IPS DF 6.9 (cell line): ENCODE results near the gene CISH.

Source experiments
- DNase-seq: peaks from one replicate; pipeline ENCODE4 v3.0.0-alpha.2; 2013; ENCODE audit warnings: low read depth, low spot score
- H3K27ac ChIP-seq: one replicate; pipeline ENCODE4 v1.5.1; 2013; ENCODE audit warnings: low read length, control low read depth
- H3K27me3 ChIP-seq: 2 replicates; pipeline ENCODE4 v1.6.1; 2013; ENCODE audit warnings: mild to moderate bottlenecking, low read length; ENCODE audit not compliant: control insufficient read depth, insufficient read depth
- H3K36me3 ChIP-seq: 2 replicates; pipeline ENCODE4 v1.6.1; 2013; ENCODE audit warnings: low read length; ENCODE audit not compliant: control insufficient read depth, insufficient read depth
- H3K4me1 ChIP-seq: 2 replicates; pipeline ENCODE4 v1.6.1; 2013; ENCODE audit warnings: low read length; ENCODE audit not compliant: control insufficient read depth, insufficient read depth
- H3K4me3 ChIP-seq: 2 replicates; pipeline ENCODE4 v1.5.1; 2013; ENCODE audit warnings: mild to moderate bottlenecking, low read length
- H3K9me3 ChIP-seq: 2 replicates; pipeline ENCODE4 v1.6.1; 2013; ENCODE audit warnings: low read length, inconsistent platforms; ENCODE audit not compliant: control insufficient read depth, insufficient read depth
- WGBS: extraction: QIAGEN DNeasy Blood & Tissue Kit; methylation state at CpG from one replicate; pipeline ENCODE4 v1.1.7; 2013; ENCODE audit warnings: mixed read lengths, missing lambda C conversion rate; ENCODE audit not compliant: insufficient read length, insufficient coverage; 5-methylcytosine and 5-hydroxymethylcytosine counted together

The CISH gene

GRCh38 chr3:50624634-50625033 is 13.1 kb upstream of the CISH start:
- Histone ChIP-seq H3K4me3 (no peak overlapping the region), H3K4me1 (peaks cover 9% of the 10 kb centered on the region), H3K36me3 (no peaks in the 10 kb centered on the region), H3K9me3 (no peaks in the 10 kb centered on the region), H3K27ac (no peak overlapping the region), H3K27me3 (no peaks in the 10 kb centered on the region)
- DNase-seq: no peak
- WGBS: no CpG with 5 or more reads among the region's 2 CpGs

DNA sequence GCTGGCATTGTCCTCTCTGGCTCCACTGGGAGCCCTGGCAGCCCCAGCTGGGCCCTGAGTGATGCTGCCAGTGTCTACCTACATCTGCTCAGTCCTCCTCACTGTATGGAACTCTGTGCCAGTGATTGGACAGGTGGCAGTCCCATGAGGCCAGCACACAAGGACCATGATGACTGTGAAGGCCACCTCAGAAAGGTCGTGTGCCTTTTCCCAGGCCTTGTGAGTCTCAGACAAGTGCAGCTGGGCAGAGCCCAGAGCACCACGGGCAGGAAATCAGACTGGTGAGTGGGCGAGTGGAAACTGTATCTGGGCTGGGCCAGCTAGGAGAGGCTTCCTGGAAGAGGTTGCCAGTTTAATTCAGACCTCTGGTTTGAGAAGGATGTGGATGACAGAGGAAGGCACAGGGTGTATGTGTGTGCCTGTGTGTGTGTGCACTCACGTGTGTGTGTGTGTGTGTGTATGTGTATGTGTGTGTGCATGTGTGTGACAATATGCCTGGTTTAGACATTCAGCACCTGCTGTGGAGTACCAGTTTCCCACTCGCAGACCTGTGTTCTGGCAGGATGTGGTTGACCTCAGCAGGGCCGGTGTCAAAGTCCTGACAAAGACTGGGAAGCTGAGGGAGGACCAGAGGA is 12.4 kb upstream of the CISH start:
- no peak overlapping the region for H3K4me3 ChIP-seq
- no peak for DNase-seq
- no peaks in the 10 kb centered on the region for H3K27me3 ChIP-seq
- no peak overlapping the region for H3K27ac ChIP-seq
- H3K36me3 ChIP-seq: no peaks in the 10 kb centered on the region
- no peaks in the 10 kb centered on the region for H3K9me3 ChIP-seq
- WGBS: no CpG with 5 or more reads among the region's 6 CpGs
- peaks cover 7% of the 10 kb centered on the region for H3K4me1 ChIP-seq

GRCh38 chr3:50622881-50623280 is 11.3 kb upstream of the CISH start:
- H3K4me3 ChIP-seq: no peak overlapping the region
- no peaks in the 10 kb centered on the region for H3K36me3 ChIP-seq
- DNase-seq: no peak
- H3K9me3 ChIP-seq: no peaks in the 10 kb centered on the region
- no CpG with 5 or more reads among the region's 3 CpGs for WGBS
- no peak overlapping the region for H3K27ac ChIP-seq
- H3K27me3 ChIP-seq: no peaks in the 10 kb centered on the region
- peaks cover 5% of the 10 kb centered on the region for H3K4me1 ChIP-seq

GRCh38 chr3:50620820-50621219 is 9.2 kb upstream of the CISH start:
- WGBS: no CpG with 5 or more reads among the region's 4 CpGs
- Histone ChIP-seq H3K36me3 (no peaks in the 10 kb centered on the region), H3K27me3 (no peaks in the 10 kb centered on the region), H3K4me3 (no peak overlapping the region), H3K9me3 (no peaks in the 10 kb centered on the region), H3K27ac (no peak overlapping the region), H3K4me1 (peaks cover 2% of the 10 kb centered on the region)
- no peak for DNase-seq

- no peak overlapping the region for H3K27ac ChIP-seq
- no peaks in the 10 kb centered on the region for H3K9me3 ChIP-seq
- no peaks in the 10 kb centered on the region; the same call in 1 of the 2 replicates for H3K4me1 ChIP-seq
- no peaks in the 10 kb centered on the region for H3K36me3 ChIP-seq
- DNase-seq: no peak
- no peaks in the 10 kb centered on the region for H3K27me3 ChIP-seq
- no CpG with 5 or more reads among the region's 1 CpG for WGBS
- no peak overlapping the region for H3K4me3 ChIP-seq
Observed at GRCh38 chr3:50620420-50620819, 8.8 kb upstream of the CISH start.

DNA sequence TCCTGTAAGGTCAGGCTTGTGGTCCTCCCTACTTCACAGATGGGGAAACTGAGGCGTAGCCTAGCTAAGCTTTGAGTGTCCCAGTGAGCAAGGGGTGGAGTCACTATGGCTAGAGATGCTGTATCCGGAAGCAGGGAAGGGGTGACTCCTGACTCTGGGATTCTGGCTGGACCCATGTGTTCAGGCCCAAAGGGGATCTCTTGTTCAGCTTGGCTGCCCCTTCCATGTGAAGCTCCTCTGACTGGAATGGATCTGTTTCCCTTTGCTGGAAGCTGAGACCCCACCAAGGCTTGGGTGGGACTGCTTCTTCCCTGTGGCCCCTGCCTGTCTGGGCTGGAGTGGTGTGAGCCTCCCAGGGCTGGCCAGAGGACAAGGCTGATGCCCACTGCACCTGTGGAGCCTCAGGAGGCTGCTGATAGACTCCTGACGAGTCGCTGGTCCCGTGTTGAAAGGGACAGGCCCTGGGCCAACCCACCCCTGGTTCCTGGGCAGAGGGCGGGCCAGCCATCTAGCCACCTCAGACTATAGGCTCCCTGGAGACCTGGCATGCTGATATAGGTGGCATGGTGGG is 6.4 kb upstream of the CISH start:
- Histone ChIP-seq H3K36me3 (no peaks in the 10 kb centered on the region), H3K4me1 (no peaks in the 10 kb centered on the region; the same call in 1 of the 2 replicates), H3K27ac (no peak overlapping the region), H3K4me3 (peak overlapping the region; percentile 63; the same call in 1 of the 2 replicates), H3K27me3 (peaks cover 5% of the 10 kb centered on the region; the same call in 1 of the 2 replicates), H3K9me3 (no peaks in the 10 kb centered on the region)
- no CpG with 5 or more reads among the region's 6 CpGs for WGBS
- no peak for DNase-seq

DNA sequence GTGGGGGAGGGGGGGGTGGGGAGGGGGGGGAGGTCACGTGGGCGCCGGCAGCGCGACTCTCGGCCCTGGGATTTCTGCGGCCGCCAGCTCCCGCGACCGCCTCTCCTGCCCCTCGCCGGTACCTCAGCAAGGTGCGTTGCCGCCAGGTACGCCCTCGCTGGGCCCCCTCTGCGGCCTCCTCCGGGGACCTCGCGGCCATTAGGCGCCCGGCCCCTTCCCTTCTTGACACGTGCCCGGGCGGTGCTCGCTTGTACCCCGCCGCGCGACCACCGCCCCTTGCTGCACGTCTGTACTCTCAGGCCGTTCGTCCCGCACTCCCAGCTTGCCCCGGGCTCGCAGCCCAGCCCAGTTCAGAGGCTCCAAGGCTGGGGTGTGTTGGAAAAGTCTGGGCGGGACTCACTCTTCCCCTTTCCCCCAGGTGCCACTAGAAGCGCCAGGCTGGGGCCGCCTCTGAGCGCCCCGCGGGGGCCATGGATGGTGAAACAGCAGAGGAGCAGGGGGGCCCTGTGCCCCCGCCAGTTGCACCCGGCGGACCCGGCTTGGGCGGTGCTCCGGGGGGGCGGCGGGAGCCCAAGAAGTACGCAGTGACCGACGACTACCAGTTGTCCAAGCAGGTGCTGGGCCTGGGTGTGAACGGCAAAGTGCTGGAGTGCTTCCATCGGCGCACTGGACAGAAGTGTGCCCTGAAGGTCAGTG is 5.7 kb upstream of the CISH start, which contains the start of gene MAPKAPK3:
MAPKAPK3 (plus strand) TSS at position 56 of the 696 bp plus-strand sequence; CDS start at position 471, 415 bp downstream.
- WGBS: no CpG with 5 or more reads among the region's 58 CpGs
- peaks cover 9% of the 10 kb centered on the region; the same call in 1 of the 2 replicates for H3K27me3 ChIP-seq
- H3K27ac ChIP-seq: no peak within 1 kb of the TSS
- DNase-seq: no peak
- H3K9me3 ChIP-seq: no peaks in the 10 kb centered on the region
- no peaks in the 10 kb centered on the region for H3K36me3 ChIP-seq
- peak within 1 kb of the TSS; percentile 63 for H3K4me3 ChIP-seq
- H3K4me1 ChIP-seq: no peaks in the 10 kb centered on the region; the same call in 1 of the 2 replicates

GRCh38 chr3:50616770-50617095 is 5.2 kb upstream of the CISH start:
- DNase-seq: no peak
- H3K4me3 ChIP-seq: peak overlapping the region; percentile 25; the same call in 1 of the 2 replicates
- no peak overlapping the region for H3K27ac ChIP-seq
- H3K36me3 ChIP-seq: no peaks in the 10 kb centered on the region
- no peaks in the 10 kb centered on the region; the same call in 1 of the 2 replicates for H3K4me1 ChIP-seq
- WGBS: no CpG with 5 or more reads among the region's 22 CpGs
- peaks cover 9% of the 10 kb centered on the region; the same call in 1 of the 2 replicates for H3K27me3 ChIP-seq
- no peaks in the 10 kb centered on the region for H3K9me3 ChIP-seq

DNA sequence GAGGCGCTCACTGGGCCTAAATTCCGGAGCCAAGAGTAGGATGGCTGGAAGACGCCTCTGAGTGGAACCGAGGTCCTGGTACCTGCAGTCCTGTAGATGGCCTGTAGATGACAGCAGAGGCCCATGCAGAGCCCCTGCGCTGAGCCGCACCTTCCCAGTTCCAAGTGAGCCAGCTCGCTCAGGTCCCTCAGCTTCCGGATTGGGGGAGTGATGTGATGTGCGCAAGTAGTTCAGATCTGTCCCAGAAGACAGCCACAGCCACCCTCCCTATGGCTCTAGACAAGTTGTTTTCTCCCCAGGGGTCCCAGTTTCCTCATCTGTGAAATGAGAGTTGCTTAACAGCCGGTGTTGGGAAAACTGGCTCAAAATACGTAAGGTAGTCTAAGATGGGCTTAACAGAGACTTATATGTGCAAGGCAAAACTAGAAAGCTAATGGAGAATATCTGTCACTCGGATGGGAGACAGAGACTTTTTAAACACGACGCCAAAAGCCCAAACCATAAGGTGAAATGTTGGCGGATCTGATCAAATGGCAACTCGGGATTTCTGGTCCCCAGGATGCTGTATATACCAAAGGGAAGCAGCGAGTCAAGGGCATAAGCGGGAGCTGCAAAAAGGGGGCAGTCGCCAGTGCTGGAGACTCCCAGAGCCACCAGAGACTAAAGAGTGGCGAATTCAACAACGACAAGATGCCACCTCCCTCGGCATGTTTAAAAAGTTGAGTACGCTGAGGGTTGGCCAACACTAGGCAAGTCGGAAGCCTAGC is 4.6 kb upstream of the CISH start:
- no peak overlapping the region for H3K27ac ChIP-seq

DNA sequence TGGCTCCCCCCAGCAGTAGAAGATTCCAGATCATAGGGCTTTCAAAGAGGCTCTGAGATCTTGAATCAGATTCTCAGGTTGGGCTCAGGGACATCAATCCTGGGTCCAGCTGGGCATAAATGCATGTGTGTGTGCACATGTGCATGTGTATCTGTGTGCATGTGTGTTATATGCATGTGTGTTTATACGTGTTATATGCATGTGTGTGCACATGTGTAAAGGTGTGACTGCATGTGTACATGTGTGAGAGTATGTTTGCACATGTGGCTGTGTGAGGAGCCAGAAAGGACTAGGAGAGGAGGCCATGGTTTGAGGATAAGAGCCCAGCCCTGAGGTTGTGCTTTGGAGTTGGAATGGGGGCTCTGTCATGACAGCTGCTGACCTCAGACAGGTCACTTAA is 3.6 kb upstream of the CISH start:
- WGBS: no CpG with 5 or more reads among the region's 1 CpG
- H3K36me3 ChIP-seq: no peaks in the 10 kb centered on the region
- no peak for DNase-seq
- H3K4me3 ChIP-seq: no peak overlapping the region
- no peaks in the 10 kb centered on the region; the same call in 1 of the 2 replicates for H3K4me1 ChIP-seq
- H3K9me3 ChIP-seq: no peaks in the 10 kb centered on the region
- no peak overlapping the region for H3K27ac ChIP-seq
- H3K27me3 ChIP-seq: peaks cover 15% of the 10 kb centered on the region; the same call in 1 of the 2 replicates

More for the DNA sequence above, 4.6 kb upstream of the CISH start:
- Histone ChIP-seq H3K4me3 (peak overlapping the region; percentile 25; the same call in 1 of the 2 replicates), H3K36me3 (no peaks in the 10 kb centered on the region), H3K4me1 (no peaks in the 10 kb centered on the region; the same call in 1 of the 2 replicates), H3K27me3 (peaks cover 9% of the 10 kb centered on the region; the same call in 1 of the 2 replicates), H3K9me3 (no peaks in the 10 kb centered on the region)
- no CpG with 5 or more reads among the region's 24 CpGs for WGBS
- DNase-seq: no peak
